HG03103 (cell line): ENCODE measurements around the gene ZMIZ2.
A peak's percentile ranks its signal among the peaks of the same experiment; 100 is the strongest.

Experiments used
- ATAC-seq: cut with Tn5 transposase; IDR thresholded peaks from one replicate; pipeline ENCODE4 v1.9.1; 2021; ENCODE audit warnings: low read depth; ENCODE audit not compliant: unreplicated experiment

ZMIZ2 gene

DNA sequence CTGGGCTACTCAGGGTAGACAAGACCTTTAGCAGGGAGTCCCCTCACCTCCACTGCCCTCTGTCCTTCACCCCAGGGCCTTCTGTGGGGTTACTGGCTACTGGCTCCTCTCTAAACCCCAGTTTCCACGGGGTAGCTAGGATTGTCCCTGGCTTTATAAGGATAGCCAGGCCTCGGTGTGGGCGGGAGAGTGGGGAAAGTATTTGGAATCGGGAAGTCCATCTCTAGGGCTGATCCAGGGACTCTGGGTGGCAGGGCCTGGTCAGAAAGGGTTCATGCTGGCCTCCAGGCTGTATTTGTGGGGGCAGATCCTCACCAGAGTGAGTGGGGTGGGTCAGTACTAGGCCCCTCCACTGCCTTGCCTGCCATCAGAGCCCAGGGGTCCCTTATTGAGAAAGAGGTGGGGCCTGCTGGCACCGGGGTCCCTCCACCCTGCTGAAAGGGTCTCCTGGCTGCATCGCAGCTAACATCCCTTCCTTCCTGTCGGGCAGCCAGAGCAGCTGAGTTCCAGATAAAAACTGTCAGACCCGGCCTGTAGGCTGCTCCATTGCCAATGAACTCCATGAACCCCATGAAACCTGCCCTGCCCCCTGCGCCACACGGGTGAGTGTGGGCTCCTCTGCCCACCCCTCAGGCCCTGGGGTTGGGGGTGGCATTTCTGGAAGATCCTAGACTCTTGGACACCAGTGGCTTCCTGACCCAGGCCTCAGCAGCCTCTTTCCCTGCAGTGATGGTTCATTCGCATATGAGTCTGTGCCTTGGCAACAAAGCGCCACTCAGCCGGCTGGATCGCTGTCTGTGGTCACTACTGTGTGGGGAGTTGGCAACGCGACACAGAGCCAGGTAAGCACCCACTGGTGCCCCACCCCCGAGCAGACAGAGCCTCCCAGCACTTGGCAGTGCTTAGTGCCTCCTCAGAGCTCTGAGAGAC is 7.3 kb downstream of the ZMIZ2 start:
- ATAC-seq = no peak

DNA sequence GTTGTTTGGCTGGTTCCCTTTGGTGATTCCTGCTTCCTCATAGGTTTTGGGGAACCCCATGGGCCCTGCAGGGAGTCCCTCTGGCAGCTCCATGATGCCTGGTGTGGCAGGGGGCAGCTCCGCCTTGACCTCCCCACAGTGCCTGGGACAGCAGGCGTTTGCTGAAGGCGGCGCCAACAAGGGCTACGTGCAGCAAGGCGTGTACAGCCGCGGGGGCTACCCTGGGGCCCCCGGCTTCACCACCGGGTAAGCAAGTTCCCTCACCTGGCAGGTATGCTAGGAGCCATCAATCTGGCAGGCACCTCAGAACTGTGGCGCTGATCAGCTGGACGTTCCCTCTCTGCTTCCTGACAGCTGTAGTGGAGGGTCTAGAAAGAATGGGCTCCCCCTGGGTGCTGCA is 8.3 kb downstream of the ZMIZ2 start:
- no peak for ATAC-seq

DNA sequence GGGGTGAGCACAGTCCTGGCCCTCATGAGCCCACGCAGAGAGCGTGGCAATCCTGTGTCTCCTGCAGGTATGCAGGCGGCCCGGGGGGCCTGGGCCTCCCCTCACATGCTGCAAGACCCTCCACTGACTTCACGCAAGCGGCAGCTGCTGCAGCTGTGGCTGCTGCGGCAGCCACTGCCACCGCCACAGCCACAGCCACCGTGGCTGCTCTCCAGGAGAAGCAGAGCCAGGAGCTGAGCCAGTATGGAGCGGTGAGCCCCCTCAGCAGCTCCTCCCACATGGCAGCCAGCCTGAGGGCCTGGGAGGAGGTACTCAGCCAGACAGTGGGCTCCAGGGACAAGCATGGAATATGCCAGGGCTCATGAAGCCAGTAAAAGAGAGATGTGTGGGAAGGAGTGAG is 8.7 kb downstream of the ZMIZ2 start:
- no peak for ATAC-seq

GRCh38 chr7:44757739-44758138 is 9.1 kb downstream of the ZMIZ2 start:
- no peak for ATAC-seq

DNA sequence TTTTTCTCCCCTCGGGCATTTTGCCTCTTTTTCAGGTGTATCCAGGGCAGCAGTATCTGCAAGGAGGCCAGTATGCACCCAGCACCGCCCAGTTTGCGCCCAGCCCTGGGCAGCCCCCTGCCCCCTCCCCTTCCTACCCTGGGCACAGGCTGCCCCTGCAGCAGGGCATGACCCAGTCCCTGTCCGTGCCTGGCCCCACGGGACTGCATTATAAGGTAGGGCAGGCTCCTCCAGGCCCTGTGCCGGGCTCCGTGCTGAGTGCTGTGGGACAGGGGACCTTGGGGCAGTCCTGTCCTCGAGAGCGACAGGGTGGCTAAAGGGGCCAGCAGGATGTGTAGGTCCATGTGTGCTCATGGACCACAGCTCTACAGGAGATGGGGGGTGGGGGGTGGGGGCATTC is 10.6 kb downstream of the ZMIZ2 start:
- ATAC-seq = no peak

- no peak for ATAC-seq
These were observed 11.5 kb downstream of the ZMIZ2 start for GRCh38 chr7:44760034-44760580.

DNA sequence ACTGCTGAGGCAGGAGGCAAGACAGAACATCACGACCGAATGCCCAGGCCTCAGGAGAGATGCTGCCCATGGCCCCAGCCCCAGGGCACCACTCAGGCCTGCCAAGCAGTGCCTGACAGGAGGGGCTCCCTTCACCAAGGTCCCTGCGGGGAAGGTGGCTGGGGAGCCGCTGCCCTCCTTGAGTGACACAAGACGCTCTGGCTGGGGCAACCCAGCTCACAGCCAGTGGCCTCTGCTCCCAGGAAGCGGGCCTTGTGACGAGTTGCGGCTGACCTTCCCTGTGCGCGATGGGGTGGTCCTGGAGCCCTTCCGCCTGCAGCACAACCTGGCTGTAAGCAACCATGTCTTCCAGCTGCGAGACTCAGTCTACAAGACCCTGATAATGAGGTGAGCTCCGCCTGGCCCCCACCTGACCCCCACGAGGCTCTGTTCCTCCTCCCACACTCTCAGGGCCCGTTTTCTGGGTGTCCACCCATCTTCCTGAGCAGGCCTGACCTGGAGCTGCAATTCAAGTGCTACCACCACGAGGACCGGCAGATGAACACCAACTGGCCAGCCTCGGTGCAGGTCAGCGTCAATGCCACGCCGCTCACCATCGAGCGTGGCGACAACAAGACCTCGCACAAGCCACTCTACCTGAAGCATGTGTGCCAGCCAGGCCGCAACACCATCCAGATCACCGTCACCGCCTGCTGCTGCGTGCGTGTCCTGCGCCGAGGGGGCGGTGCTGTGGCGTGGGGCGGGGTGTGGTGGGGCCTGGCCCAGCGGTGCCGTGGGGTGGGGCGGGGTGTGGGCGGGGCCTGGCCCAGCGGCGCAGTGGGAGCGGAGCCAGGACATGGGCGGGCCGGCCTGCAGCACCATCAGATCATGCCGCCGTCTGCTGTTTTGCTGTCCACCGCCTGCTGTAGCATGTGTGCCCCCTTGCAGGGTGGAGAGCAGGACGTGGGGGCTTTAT is 12.8 kb downstream of the ZMIZ2 start:
- ATAC-seq = no peak

- ATAC-seq = no peak
These were observed 13.7 kb downstream of the ZMIZ2 start for GRCh38 chr7:44762300-44762699.

GRCh38 chr7:44762726-44763522 is 14.3 kb downstream of the ZMIZ2 start:
- ATAC-seq = no peak

DNA sequence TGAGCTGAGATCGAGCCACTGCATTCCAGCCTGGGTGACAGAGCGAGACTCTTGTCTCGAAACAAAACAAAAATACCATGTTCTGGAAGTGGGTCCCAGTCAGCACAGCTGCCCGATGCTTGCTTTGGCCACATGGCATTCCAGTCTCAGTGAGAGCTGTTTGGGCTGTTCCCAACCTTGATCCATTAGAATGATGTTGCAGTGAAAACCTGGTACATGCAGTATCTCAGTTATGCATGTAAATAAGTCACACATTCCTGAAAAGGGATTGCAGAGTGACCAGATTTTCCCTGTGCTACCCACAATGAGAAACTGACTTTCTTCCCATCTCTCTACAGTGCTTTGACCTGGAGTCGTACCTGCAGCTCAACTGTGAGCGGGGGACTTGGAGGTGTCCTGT is 15.4 kb downstream of the ZMIZ2 start:
- no peak for ATAC-seq

GRCh38 chr7:44764665-44765578 is 16.3 kb downstream of the ZMIZ2 start:
- no peak for ATAC-seq

GRCh38 chr7:44765579-44766415 is 17.1 kb downstream of the ZMIZ2 start:
- no peak for ATAC-seq

DNA sequence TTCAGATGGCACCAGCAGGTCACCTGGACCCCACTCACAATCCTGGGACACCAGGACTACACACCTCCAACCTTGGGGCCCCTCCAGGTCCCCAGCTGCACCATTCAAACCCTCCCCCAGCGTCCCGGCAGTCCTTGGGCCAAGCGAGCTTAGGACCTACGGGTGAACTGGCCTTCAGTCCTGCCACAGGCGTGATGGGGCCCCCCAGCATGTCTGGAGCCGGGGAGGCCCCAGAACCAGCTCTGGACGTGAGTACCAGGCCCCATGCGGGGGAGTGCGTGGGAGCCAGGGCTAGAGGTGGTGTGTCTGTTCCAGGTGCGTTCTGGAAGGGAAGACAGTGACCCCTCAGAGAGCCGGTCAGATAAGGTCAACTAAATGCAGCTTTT is 17.8 kb downstream of the ZMIZ2 start:
- ATAC-seq = no peak

DNA sequence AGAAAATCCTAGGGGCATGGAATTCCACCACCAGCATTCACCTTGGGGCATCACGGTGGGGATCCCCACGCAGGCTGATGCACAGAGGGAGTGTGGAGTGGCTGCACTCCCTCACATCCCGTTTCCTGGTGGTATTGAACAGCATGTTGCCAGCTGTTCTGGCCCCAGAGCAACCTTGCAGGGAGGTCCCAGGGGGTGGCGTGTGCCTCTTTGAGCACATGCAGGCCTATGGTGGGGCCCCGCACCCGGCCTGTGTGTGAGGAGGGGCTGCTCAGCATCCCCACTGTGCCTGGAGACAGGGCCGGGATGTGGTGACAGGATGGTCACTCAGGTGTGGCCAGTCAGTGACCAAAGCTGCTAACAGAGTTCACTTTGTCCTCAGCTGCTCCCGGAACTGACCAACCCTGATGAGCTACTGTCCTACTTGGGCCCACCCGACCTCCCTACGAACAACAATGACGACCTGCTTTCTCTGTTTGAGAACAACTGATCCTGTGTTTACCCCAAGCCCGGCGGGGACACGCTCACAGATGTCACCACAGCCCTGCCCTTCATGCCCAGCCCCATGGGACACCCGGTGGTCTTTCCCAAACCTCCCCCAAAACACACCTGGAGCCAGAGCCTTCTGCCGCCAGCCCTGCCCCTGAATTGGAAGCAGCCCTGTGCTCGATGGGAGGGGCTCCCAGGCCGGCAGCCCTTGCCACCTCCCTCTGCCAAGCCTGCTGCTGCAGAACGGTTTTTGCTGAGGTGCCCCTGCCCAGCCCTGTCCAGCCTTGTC is 18.7 kb downstream of the ZMIZ2 start:
- no peak for ATAC-seq

DNA sequence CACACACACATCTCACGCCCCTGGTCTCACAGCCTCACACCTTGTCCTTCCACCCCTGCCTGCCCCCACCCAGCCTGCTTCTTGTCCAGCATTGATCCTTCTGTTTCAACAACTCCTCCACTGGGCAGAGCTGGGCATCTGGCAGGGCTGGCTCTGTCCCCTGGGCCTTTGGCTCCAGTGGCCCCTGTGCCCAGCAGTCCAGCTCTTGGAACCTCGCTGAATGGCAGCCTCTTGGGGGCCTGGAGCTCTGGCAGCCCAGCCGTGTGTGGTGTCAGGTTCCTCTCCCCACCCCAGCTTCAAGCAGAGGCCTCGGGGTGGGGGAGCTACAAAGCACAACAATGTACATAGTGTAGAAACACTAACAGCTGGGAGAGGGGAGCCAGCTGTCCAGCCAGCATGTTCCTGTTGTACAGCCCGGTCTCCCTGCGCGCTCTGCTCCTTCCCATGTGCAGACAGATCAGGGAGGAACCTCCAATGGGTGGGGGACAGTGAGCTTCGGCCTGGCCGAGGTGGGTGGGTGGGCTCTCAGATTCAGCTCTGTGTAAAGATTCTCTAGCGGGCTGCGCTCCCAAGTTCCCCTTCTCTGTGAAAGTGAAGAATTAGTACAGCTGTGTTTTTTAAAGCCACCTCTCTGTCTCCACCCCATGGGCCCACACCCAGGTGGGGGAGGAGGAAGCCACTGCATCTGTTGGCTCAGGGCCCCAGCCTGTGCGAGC is 19.4 kb downstream of the ZMIZ2 start:
- ATAC-seq = peak; percentile 52

DNA sequence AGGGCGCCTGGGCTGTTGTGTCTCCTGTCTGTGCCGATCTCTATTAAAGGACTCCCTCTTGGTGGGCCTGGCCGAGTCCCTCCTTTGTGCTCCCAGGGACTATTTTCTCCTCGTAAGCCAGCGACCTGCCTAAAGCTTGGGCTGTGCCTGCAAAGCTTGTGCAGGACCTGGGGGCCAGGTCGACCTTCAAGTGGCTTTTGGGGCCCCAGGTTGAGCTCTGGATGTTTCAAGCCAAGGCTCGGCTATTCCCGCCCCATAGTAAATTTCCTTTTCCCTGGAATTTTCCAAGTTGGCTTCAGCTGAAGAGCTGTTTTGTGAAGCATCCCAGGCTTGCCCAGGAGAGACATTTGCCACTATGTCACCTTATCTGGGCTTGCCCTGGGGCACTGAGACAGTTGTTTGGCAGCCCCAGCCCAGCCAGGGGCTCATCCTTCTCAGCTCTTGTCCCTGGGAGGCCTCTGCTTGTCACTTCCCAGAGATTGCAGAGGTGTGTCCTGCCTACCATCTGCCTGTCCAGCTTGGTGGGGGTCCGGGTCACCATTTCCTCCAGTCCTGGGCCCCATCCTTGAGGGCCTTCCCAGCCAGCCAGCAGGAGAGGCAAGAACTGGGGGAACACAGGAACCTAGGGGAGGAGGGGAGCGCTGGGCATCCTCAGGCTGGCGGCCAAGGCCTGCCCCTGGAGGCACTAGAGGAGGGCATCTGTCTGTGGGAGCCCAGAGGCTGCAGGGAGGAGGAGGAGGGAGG is 20.2 kb downstream of the ZMIZ2 start:
- no peak for ATAC-seq
